GM19397 (cell line): Measurements from ENCODE around the gene PIK3R5.
"Not testable (repeated sequence)": the region's sequence is repeated elsewhere in the genome, so short reads cannot be mapped to it uniquely, and the experiment has no call there.

Experiments used
- ATAC-seq: cut with Tn5 transposase; IDR thresholded peaks from one replicate; pipeline ENCODE4 v1.9.1; 2021; ENCODE audit warnings: mild to moderate bottlenecking, moderate library complexity; ENCODE audit not compliant: unreplicated experiment

PIK3R5 gene

DNA sequence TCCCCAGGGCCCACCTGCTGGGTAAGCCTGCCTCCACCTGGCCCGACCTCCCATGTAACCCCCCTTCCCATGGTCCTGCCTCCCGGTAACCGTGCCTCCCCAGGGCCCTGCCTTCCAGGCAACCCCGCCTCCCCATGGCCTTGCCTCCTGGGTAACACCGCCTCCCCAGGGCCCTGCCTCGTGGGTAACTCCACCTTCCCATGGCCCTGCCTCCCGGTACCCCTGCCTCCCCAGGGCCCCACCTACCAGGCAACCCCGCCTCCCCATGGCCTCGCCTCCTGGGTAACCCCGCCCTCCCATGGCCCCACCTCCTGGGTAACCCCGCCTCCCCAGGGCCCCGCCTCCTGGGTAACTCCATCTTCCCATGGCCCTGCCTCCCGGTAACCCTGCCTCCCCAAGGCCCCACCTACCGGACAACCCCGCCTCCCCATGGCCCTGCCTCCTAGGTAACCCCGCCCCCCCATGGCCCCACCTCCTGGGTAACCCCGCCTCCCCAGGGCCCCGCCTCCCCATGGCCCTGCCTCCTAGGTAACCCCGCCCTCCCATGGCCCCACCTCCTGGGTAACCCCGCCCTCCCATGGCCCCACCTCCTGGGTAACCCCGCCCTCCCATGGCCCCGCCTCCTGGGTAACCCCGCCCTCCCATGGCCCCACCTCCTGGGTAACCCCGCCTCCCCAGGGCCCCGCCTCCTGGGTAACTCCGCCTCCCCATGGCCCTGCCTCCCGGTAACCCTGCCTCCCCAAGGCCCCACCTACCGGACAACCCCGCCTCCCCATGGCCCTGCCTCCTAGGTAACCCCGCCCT lies 80.1 kb downstream of the PIK3R5 start:
- not testable (repeated sequence) for ATAC-seq

- no peak for ATAC-seq
Measured at GRCh38 chr17:8884336-8884990, 81.0 kb downstream of the PIK3R5 start.

GRCh38 chr17:8883353-8883752 lies 82.2 kb downstream of the PIK3R5 start:
- no peak for ATAC-seq

GRCh38 chr17:8881606-8882005 lies 83.9 kb downstream of the PIK3R5 start:
- ATAC-seq, result no peak

DNA sequence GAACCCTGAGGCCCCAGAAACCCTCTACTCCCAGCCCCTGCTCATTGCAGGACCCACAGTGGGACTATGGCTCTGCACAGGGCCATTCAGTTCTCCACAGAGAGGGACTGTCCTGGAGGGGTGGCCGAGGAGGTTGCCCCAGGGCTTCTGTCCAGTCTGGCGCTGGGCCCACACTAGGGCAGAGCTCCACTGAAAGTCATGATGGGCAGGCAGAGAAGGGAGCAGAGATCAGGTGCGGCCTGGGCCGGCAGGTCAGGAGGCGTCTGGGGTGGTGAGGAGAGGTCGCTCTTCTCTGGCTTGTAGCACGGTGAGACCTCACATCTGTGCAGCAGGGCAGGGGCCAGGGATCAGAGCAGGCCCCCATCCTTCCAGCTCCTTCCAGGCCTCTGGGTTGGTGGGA lies 85.0 kb downstream of the PIK3R5 start:
- ATAC-seq, result no peak

DNA sequence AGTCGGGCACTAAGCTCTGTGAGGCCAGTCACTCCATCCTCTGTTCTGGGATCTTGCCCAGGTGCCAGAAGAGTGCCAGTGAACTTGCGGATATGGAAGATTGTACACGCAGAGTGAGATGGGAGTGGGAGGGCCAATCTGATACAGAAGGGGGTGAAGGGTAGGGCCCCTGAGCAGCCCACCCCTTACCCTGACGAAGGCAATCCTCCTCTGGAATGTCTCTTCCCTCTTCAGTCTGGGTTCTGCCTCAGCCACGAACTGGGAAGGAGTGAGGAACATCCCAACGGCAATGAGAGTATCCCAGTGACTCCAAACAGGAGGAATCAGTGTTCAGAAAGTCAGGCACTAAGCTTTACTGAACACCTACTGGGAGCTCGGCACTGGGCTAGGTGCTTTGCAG lies 86.1 kb downstream of the PIK3R5 start:
- ATAC-seq, result no peak

DNA sequence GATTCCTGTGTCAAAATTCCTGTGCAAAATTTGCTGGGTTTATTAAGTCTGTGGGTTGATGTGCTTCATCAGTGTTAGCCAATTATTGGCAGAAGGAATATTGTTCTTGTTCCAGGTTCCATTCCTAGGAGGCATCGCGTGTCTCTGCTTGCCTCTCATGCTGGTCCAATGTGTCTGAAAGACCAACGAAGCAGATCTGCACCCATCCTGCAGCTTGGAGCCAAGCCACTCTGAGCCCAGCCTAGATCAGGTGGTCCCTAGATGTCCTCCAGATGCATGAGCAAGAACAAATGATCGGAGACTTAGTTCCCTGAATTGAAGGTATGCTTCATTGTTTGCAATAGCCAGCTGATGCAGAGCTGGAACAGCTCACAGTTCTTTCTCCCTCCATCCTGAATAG lies 87.5 kb downstream of the PIK3R5 start:
- no peak for ATAC-seq

GRCh38 chr17:8875957-8876356 lies 89.5 kb downstream of the PIK3R5 start:
- no peak for ATAC-seq

GRCh38 chr17:8875436-8875835 lies 90.1 kb downstream of the PIK3R5 start:
- no peak for ATAC-seq

DNA sequence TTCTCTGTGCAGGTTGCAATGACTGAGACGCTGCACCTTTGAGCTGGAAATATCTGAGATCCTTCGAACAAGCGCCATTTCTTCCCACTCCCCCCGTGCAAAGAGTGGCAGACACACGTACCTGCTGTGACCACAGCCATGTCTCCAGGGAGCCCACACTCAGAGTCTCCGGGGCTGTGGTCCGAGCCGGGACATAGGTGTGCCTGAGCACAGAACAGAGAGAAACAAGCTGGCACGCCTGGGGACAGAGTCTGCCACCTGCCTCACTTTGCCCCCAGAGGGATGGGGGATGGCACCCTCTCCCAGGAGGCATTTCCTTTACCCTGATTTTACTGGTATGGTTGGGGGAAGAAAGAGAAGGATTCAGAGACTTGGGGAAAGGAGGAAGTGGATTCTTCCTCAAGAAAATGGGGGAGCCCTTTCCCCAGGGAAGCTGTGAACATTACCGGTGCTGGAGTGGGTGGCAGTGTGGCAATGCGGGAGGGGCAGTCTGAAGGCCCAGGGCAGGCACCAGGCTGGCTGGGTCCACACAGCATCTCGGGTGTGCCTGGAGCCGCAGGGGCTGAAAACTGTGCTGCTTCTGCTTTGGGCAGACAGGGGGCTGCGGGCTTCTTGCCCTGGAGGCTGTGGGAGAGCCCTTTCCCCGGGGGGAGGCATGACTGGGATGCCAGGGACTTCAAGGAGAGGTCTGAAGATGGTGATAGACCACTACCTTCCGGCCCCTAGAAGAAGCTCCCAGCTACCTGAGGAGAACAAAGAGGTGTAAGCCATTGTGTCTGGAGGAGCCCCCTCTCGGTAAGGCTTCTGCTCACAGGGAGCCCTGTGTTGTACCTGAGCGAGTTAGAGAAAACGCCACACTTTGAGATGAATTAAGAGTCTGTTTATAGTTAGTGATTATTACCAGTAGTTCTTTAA lies 91.4 kb downstream of the PIK3R5 start:
- no peak for ATAC-seq

GRCh38 chr17:8872705-8873435 lies 92.6 kb downstream of the PIK3R5 start:
- no peak for ATAC-seq

DNA sequence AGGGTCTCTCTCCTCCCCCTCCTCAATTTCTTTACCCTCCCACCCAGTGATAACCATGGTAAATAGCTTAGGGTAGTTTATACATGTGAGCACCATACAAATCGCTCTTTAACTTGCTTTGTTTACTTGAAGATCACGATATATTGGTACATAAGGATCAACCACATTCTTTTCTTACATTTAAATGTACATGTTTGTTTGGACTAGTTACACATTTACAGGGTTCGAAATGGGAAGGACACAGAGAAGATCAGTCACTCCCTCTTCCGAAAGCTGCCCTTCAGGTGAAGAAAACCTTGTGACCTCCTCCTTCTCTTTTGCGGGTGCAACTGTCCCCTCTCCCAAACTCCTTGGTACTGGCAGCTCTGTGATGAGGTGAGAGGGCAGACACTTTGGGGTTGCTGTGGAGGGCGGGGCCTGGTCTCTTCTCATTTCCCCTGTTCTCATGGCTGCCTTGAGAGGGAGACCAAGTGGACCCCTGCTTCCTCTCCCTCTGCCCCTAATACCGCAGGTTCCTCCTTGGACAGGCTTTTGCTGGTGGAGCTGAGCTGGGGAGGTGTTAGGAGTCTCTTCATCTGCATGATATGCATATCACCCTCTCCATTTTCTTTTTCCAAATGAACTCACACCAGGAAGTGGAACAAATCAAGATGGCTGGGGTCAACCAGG lies 93.3 kb downstream of the PIK3R5 start:
- no peak for ATAC-seq

DNA sequence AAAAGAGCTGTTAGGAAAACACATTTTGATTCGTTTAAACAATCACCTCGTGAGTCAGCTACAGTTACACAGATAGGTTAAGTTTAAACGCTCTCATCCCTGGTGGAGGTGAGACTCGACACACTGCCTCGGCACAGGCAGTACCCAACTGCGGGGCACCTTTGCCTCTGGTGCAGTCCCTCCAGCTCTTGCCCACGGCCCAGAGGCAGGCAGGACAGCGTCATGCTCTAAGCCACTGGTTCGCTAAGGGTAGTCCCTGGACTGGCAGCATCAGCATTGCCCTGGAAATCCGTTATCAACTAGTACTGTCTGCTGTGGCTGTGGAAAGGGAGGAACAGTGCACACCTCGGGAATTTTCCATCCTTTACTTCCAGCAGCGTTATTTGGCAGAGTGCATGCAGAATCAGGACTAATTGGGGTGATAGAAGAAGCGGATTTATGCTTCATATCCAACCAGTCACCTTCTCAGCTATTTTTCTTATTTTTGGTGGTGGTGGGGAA lies 94.4 kb downstream of the PIK3R5 start:
- ATAC-seq, result no peak

GRCh38 chr17:8870406-8871040 lies 95.0 kb downstream of the PIK3R5 start:
- no peak for ATAC-seq

GRCh38 chr17:8869114-8869815 lies 96.2 kb downstream of the PIK3R5 start:
- ATAC-seq, result no peak

GRCh38 chr17:8868529-8868951 lies 97.0 kb downstream of the PIK3R5 start:
- ATAC-seq, result peak; percentile 49

DNA sequence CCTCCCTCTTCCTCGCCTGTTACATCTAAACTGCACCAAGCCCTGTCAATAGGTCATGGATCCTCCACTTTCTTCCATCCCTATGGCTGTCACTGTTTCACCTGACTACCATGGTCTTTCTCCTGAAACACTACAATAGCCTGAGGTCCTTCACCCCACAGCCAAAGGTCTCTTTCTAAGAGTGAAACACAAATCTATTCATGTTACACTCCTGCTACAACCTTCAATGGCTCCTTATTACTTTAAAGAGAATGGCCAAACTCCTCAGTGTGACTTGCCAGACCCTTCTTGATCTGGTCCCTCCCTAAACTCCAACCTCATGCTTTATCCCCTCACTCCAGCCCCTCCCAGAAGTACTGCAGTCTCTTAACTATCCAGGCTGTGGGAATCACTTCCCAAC lies 97.4 kb downstream of the PIK3R5 start:
- ATAC-seq, result no peak

- no peak for ATAC-seq
Measured at GRCh38 chr17:8867361-8867981, 98.0 kb downstream of the PIK3R5 start, which contains the start of gene PIK3R6. TSS of gene PIK3R6 (minus strand) at chr17:8867674. CDS start at chr17:8849794, 17,880 bp downstream.
